Heart left ventricle (tissue), 16 donors: ENCODE measurements around the gene GDF10. TPM values are rescaled to one million over a fixed set of nuclear protein-coding genes. Genes with fewer than 3 reads are reported as not detected.
A peak's percentile ranks its signal among the peaks of the same experiment; 100 is the strongest.

ENCODE experiments used
- ATAC-seq, 4 donors: fragments of 200-7000 bp; cut with Tn5 transposase; one replicate each; pipeline ENCODE4 v1.9.1; 2020 to 2022; ENCODE audit warnings: moderate library complexity in 4 of 4, mild to moderate bottlenecking in 3 of 4, moderate number of reproducible peaks in 1 of 4
- DNase-seq, 5 donors: peaks; one replicate each; pipeline ENCODE4 v3.0.0-alpha.2; 2020
- H3K27ac ChIP-seq, 12 donors: fragments of 200-600 bp; sonication (generic) in 4 of 12; one replicate each; pipeline versions ENCODE4 v1.5.0 to v1.8.0; 2016 to 2022; ENCODE audit warnings: mild to moderate bottlenecking in 2 of 12
- H3K27me3 ChIP-seq, 9 donors: fragments of 200-600 bp; sonication (generic) in 2 of 9; one replicate each; pipeline versions ENCODE4 v1.5.1 to v1.8.0; 2016 to 2022; ENCODE audit warnings: mild to moderate bottlenecking in 3 of 9
- H3K36me3 ChIP-seq, 9 donors: fragments of 200-600 bp; sonication (generic) in 2 of 9; one replicate each; pipeline versions ENCODE4 v1.5.0 to v1.8.0; 2018 to 2022; ENCODE audit warnings: mild to moderate bottlenecking in 2 of 9
- H3K4me1 ChIP-seq, 12 donors: fragments of 200-600 bp; sonication (generic) in 4 of 12; one replicate each; pipeline versions ENCODE4 v1.5.0 to v1.8.0; 2016 to 2022; ENCODE audit warnings: mild to moderate bottlenecking in 3 of 12
- H3K4me3 ChIP-seq, 12 donors: fragments of 200-600 bp; sonication (generic) in 4 of 12; one replicate each; pipeline versions ENCODE4 v1.5.0 to v1.8.0; 2017 to 2022; ENCODE audit warnings: mild to moderate bottlenecking in 9 of 12, moderate library complexity in 4 of 12
- H3K9me3 ChIP-seq, 12 donors: fragments of 200-600 bp; sonication (generic) in 4 of 12; one replicate each; pipeline versions ENCODE4 v1.5.0 to v1.8.0; 2016 to 2022; ENCODE audit warnings: mild to moderate bottlenecking in 1 of 12
- CTCF ChIP-seq, 12 donors: fragments of 200-600 bp; sonication (generic) in 4 of 12; IDR thresholded peaks; one replicate each; pipeline versions ENCODE4 v1.5.0 to v1.8.0; 2018 to 2022; ENCODE audit warnings: antibody characterized with exemption in 12 of 12, mild to moderate bottlenecking in 5 of 12
- POLR2A ChIP-seq, 2 donors: fragments of 450-650 bp; IDR thresholded peaks; one replicate each; pipeline ENCODE4 v1.6.1; 2017; ENCODE audit warnings: antibody characterized with exemption in 2 of 2, mild to moderate bottlenecking in 2 of 2, moderate library complexity in 2 of 2
- WGBS, 4 donors: extraction: QIAGEN DNeasy Blood & Tissue Kit in 2 of 4; methylation state at CpG; one replicate each; pipeline versions ENCODE4 v1.1.5 to v1.1.7; 2013 to 2018; 5-methylcytosine and 5-hydroxymethylcytosine counted together
- intact Hi-C, 10 donors: fragments of 100-400 bp; cut with DNase I; formaldehyde crosslinking; loops; one replicate each; pipeline versions ENCODE4 v1.11.1 to v1.14.2; 2022
- long read RNA-seq, 3 donors: library from polyadenylated mRNA; unstranded; transcript quantifications; one replicate each; pipeline ENCODE4 v2.0.0, GENCODE V29; 2020 to 2021
- polyA plus RNA-seq, 2 donors: library from polyadenylated mRNA; stranded (reverse); fragments of 200-250 nt; gene quantifications; one replicate each; pipeline ENCODE4 v1.2.3, GENCODE V29; 2013
- total RNA-seq, 9 donors: library from RNA; depleted of rRNA in 2 of 9; stranded (reverse); fragments of >200 nt in 2 of 9; fragmentation: NEBNext Ultra II Directional in 3 of 9; extraction: Animal tissue kit (Norgen Biotek cat#: 25700) in 3 of 9; gene quantifications; one replicate each; pipeline versions ENCODE4 v1.1.0 to v1.2.4, GENCODE V29; 2016 to 2023
- donor health status: ischemic (EF 13 %, LVEDD 7.1; RV severe dilation, severe dysfunction).
- donor health status: healthy with polysubstance abuse.
- donor health status: DM: no; HTN: yes; CAD: no.
- donor health status: DM: no; HTN: no; CAD: no.
- donor health status: ischemic (EF 25% LVEDD 6.9; RV normal size, moderate dysfunction).
- donor health status: ischemic (EF 25% LVEDD 5.7; RV mildly dilated, moderate dysfunction).
- donor health status: healthy.
- donor health status: DM: yes; HTN: yes; CAD: no.
- donor health status: ischemic (EF 35%, LVEDD 5.7; RV mildly dilated, moderate dysfunction).
- donor health status: nonischemic (EF 11% LVEDD 7.7; RV severe dilation, severe dysfunction).
- donor health status: DM: yes; HTN: yes; CAD: no.
- donor health status: PGD.
- donor health status: ischemic (EF 29% LVEDD 5.4; RV normal size, mild dysfunction).
- donor health status: nonischemic (EF 23%, LVEDD 6.1; RV moderate dilation, normal function).

GDF10 gene
- total RNA-seq (1 to 10 TPM in 1 of 9 donors, under 1 TPM in 6, not detected in 2; 0.22 to 1.6 (median 0.34) TPM), polyA plus RNA-seq (under 1 TPM in 1 of 2 donors, not detected in 1; 0.19 TPM)
- long read RNA-seq, donor 1, partial matches to known transcripts, result 2 of 3 reads
- long read RNA-seq, donor 1, other reads (novel, unspliced or antisense), result 0 of 3 reads
- long read RNA-seq, donor 2, result 0 reads
- long read RNA-seq, donor 3, result 0 reads

- DNase-seq (no peak), ATAC-seq (peak in 3 of 4 donors; percentile 14 to 46 (median 34))
- H3K4me3 ChIP-seq, result peak within 1 kb of the TSS; percentile 26 to 65 (median 50)
- H3K27ac ChIP-seq, result peak within 1 kb of the TSS in 2 of 12 donors; percentile 28 to 42
- peaks cover 0 to 13% (median 5%) of the 10 kb centered on the region in 12 donors for H3K4me1 ChIP-seq
- H3K36me3 ChIP-seq, result no peaks in the 10 kb centered on the region
- 7 to 35% (median 20%) methylated on average over 7 to 64 of the region's 64 CpGs for whole genome bisulfite sequencing, 4 donors
- H3K27me3 ChIP-seq, result peaks cover 0 to 39% (median 17%) of the 10 kb centered on the region in 9 donors
- TF ChIP-seq CTCF (IDR thresholded peaks at IDR 0.05) (no peak), POLR2A (IDR thresholded peaks at IDR 0.05) (no peak)
- no peaks in the 10 kb centered on the region for H3K9me3 ChIP-seq
- intact Hi-C loops, result no loop called here
These were observed at the start of gene GDF10 for GRCh38 chr10:47299611-47300428. Gene GDF10, plus strand, starts transcription at chr10:47300197. Its CDS starts 455 bp downstream, at chr10:47300652.

- WGBS, 4 donors, result 65 to 76% (median 69%) methylated on average over 6 to 7 of the region's 7 CpGs
- Histone ChIP-seq H3K4me3 (no peak overlapping the region), H3K27ac (no peak overlapping the region), H3K4me1 (peaks cover 0 to 32% (median 9%) of the 10 kb centered on the region in 12 donors), H3K9me3 (no peaks in the 10 kb centered on the region), H3K27me3 (peaks cover 0 to 6% (median 0%) of the 10 kb centered on the region in 9 donors), H3K36me3 (no peaks in the 10 kb centered on the region)
- ATAC-seq, result no peak
- no peak for TF ChIP-seq CTCF (IDR thresholded peaks at IDR 0.05)
- no peak for TF ChIP-seq POLR2A (IDR thresholded peaks at IDR 0.05)
- DNase-seq, result no peak
- intact Hi-C loops, result no loop called here
These were observed 47.8 kb upstream of the GDF10 start for GRCh38 chr10:47252093-47252780.

GRCh38 chr10:47253030-47253637, 46.9 kb upstream of the GDF10 start:
- Histone ChIP-seq H3K27ac (peak overlapping the region in 4 of 12 donors; percentile 55 to 84 (median 68)), H3K36me3 (no peaks in the 10 kb centered on the region), H3K4me1 (peaks cover 0 to 40% (median 9%) of the 10 kb centered on the region in 12 donors), H3K4me3 (no peak overlapping the region), H3K27me3 (peaks cover 0 to 6% (median 0%) of the 10 kb centered on the region in 9 donors), H3K9me3 (no peaks in the 10 kb centered on the region)
- TF ChIP-seq CTCF (IDR thresholded peaks at IDR 0.05) (no peak), POLR2A (IDR thresholded peaks at IDR 0.05) (no peak)
- 65 to 82% (median 71%) methylated on average over 10 of the region's 10 CpGs for WGBS, 4 donors
- ATAC-seq (peak in 2 of 4 donors; percentile 2 to 16), DNase-seq (no peak)
- intact Hi-C loops, result no loop called here
